GM19023 (cell line): ENCODE measurements around the gene THSD4.

Experiments
- ATAC-seq: cut with Tn5 transposase; IDR thresholded peaks from one replicate; pipeline ENCODE4 v1.9.1; 2021; ENCODE audit warnings: mild to moderate bottlenecking, moderate library complexity; ENCODE audit not compliant: unreplicated experiment

The THSD4 gene

DNA sequence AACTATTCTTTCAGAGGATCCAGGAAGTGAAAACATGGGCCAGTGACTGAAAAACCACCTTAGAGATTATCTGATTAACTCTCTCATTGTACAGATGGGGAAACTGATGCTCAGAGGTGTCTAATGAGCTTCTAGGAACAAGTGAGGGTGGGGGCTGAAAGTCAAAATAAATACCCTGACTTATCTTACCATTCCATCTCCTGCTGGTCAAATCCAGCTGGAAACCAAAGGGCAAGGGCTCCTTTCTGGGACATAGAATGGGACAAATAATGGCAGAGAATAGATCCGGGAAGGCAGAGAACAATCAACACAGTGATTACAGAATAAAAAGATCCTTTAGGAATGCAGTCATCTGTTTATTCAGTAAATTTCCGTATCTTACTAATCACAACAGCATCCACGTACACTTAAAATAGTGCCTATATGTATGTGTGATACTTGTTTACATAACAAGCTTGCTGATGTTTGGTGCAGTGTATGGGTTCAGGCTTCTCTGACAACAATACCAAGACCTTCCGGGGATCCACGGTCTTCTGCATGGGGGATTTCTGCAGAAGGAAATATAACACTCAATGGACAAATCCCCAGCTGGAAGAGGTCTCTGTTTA, 173.2 kb downstream of the THSD4 start:
- ATAC-seq, result no peak

DNA sequence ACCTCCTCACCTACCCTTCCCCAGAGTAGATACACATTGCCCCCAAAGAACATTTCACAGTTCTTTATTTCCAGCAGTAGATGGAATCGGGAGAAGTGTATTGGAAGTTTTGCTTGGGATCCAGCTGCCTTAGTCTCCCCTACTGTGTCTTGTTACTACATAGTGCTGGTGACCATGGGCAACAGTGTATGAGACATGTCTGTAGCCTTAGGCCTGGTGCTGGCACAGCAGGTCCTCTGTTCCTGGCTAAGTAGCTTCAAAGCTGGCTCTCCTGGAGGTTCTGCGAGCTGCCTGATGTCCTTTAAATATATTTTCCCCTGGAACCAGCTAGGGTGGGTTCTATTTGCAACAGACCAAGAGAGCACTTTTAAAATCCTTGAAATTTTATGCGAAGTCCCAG, 174.7 kb downstream of the THSD4 start:
- no peak for ATAC-seq

GRCh38 chr15:71290881-71291635, 175.8 kb downstream of the THSD4 start:
- no peak for ATAC-seq

GRCh38 chr15:71291723-71292122, 176.5 kb downstream of the THSD4 start:
- ATAC-seq, result no peak

GRCh38 chr15:71293723-71294122, 178.5 kb downstream of the THSD4 start:
- ATAC-seq, result no peak

DNA sequence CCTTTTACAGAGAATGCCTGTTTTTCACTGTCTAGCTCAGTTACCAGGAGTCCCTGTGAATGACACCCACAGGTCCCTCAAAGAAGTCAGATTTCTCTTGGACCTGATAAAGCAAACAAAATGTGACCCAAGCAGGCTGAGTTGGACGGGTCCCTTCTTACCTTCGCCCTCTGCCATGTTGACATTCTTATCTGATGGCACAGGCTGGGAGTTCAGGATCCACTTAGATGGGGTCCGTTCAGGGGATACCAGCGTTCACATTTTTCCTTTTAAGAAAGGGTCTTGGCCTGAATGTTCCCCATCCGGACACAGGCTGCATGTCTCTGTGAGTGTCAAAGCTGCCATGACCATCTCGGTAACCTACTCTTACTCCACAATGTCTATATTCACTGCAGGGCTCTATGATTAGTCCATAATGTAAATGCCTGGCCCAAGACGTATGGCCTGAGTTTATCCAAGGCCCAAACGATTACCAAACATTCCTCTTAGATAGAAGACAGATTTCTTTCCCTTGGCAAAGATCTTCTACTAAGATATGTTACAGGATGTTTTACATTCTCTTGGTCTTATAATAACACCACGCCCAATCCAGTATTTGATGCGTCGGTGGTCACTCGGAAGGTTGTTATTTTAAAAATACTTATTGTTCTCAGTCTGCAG, 179.1 kb downstream of the THSD4 start:
- ATAC-seq, result no peak

DNA sequence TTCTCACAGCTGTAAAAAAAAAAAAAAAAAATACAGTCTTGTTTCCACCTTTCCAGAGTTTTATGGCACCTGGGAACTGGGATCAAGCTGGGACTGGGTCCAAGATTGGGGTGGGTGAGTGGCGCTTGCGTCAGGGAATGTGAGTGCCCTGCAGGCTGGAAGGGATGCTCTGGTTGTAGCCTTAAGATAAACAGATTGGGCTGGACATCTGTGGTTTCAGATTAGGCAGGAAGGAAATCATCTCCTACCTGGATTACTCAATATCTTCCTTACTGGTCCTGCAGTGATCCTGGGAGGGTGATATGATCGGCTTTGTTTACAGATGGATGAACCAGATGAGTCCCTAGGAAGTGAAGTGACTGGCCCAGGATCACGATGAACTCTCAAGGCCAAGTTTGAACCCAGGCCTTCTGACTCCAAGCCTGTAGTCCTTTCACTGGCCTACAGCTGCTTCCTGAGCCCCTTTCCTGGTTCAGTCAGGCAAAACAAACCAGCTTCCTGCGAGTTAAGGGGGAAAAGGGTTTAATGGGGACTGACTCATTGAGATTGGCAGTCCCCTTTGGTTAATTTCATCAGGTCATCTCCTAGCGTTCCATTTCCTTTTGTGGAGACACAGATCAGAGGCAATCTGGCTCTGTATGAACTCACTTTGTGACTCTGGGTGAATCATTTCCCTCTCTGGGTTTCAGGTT, 179.8 kb downstream of the THSD4 start:
- ATAC-seq, result no peak

GRCh38 chr15:71295603-71296314, 180.5 kb downstream of the THSD4 start:
- ATAC-seq, result no peak

GRCh38 chr15:71296315-71296679, 181.0 kb downstream of the THSD4 start:
- no peak for ATAC-seq

GRCh38 chr15:71301958-71302621, 186.8 kb downstream of the THSD4 start:
- ATAC-seq, result no peak

DNA sequence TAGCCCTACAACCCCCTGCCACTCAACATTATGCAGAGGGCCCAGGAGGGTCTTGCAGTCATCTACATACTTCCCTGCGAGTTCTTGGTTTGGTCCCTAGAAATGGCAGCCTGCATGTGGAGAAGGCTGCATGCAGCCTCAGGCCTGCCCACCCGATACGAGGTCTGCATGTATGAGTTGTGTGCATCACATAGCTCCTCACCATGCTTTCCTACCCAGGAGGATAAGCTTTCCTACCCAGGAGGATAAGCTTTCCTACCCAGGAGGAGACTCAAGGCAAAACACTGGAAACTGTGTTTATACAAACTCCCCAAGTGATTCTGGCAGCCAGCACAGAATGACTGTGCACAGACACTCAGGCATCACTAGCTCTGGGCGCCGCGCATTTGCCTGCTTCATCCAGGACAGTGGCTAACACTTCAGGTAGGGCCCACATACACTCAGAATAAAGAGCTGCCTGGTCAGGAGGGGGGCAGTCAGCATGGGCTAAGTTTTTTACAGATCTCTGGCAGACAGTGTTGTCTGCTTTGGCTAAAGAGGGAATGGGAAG, 187.7 kb downstream of the THSD4 start:
- ATAC-seq, result no peak

DNA sequence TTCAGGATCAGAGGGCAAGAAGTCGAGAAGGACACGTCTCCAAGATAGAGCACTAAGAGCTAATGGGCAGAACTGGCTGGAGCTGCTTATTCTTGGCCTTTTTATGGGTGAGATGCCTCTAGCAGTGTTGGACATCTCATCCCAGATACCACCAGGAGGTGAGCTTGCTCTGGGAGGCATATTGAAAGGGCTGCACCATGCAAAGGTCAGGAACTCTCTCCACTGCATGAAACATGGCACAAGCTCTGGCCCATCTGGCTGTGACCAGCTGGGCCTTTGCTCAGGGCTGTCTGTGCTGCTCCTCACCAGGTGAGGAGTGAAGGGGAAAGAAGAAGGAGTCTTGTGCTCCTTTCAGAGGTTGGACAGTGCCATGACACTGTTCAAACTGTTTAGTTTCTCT, 188.7 kb downstream of the THSD4 start:
- ATAC-seq, result no peak

GRCh38 chr15:71304681-71305080, 189.4 kb downstream of the THSD4 start:
- ATAC-seq, result no peak

GRCh38 chr15:71306538-71306937, 191.3 kb downstream of the THSD4 start:
- no peak for ATAC-seq

- ATAC-seq, result no peak
Observed at GRCh38 chr15:71312194-71312708, 197.0 kb downstream of the THSD4 start.

- no peak for ATAC-seq
Observed at GRCh38 chr15:71312731-71313460, 197.6 kb downstream of the THSD4 start.

GRCh38 chr15:71313806-71314205, 198.5 kb downstream of the THSD4 start:
- ATAC-seq, result no peak

- no peak for ATAC-seq
Observed at GRCh38 chr15:71314956-71315537, 199.8 kb downstream of the THSD4 start.

DNA sequence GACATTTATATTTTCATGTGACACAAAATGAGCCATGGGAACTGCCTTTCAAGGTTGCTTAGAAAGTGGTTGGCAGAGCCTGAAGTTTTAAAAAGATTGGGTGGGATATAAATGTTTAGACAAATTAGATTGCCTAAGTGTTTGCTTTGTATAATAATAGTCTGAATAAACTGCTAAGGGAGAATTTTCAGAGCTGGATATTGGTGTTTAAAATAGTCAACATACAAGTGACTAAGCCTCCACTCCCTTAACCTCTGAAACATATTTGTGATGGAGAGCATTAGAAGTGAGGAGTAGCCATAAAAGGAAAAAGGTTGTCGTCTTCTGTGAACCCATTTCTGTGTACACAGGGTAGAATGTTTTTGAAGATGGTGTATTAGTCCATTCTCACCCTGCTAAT, 201.6 kb downstream of the THSD4 start:
- no peak for ATAC-seq
